ENCODE results near the gene CLINT1.
A peak's percentile ranks its signal among the peaks of the same experiment; 100 is the strongest.
"Not testable (repeated sequence)": the region's sequence is repeated elsewhere in the genome, so short reads cannot be mapped to it uniquely, and the experiment has no call there.

CLINT1 gene

DNA sequence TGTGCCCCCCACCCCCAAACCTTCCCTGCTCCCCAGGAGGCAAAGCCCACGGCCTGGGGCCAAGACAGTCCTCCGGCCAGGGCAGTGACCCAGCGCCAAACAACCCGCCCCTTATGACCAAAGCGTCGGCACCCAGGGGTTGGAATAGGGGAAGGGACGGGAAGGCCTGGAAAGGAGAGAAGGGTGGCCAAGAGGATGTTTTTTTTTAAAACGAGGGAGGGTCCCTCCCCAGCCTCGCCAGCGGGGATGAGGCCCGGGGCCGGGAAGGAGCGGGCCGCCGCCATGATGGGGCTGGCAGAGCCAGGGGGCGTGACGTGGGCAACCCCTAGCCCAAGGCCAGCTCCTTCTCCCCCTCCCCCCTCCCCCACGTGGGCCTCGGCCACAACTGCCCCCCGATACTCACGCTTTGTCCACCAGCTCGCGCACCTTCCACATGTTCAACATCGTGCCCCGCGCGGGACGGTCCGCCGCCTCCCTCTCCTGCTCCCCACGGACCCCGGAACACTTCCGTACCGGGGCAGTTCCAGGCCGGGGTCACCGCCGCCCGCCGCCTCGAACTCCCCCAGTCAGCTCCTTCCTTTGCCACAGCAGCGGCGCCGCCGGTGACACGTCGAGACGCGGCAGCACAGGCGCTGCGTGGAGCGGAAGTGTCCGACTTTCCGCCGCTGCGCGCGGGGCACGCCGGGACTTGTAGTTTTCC lies at the start of gene CLINT1:
TSS of gene CLINT1 (minus strand) at position 619 of the 700 bp plus-strand sequence. CDS start at position 444, 175 bp downstream.
- peak; percentile 43 for DNase-seq

DNA sequence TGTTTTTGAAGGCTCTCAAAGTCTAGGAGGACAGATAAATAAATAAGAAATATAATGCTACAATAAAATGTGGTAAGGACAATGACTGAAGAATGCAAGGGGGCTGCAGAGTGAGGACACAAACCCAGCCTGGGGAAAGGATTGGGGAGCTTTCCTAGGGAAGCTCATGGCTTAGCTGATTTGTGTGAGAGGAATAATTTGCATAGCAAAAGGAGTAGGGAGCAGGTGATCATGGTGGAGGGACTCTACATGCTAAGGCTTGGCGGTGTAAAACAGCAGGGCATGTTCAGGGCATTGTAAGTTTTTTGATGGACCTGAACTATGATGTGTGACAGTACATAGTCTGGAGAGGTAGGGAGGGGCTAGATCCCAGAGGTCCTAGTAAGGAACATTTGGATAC lies 49.5 kb upstream of the CLINT1 start:
- DNase-seq: no peak

DNA sequence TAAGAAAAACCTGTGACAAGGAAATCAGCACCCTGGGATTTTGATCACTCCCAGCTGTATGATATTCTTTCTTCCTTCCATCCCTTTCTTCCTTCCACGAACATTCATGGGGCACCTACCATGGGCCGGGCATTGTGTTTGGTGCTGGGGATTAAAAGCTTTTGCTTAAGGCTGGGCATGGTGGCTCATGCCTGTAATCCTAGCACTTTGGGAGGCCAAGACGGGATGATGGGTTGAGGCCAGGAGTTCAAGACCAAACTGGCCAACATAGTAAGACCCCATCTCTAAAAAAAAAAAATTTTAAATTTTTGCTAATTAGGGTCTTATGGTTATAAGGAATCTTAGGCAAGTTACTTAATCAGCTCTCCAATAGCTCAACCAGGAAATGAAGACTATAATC lies 48.5 kb upstream of the CLINT1 start:
- no peak for DNase-seq

DNA sequence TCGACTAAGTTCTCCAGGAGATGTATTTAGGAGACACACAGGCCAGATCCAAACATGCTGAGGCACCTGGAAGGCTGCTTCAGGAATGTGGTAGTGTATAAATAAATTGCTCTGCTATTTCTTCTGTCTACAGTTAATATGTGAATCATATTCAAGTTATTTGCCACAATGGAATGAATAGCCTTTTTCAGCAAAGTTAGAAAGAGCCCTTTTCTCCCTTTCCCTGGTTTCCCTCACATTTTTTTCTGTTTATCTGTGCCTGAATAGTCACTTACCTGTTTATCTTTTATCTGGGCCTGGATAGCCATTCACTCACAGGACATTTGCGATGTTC lies 44.1 kb upstream of the CLINT1 start:
- DNase-seq: no peak

DNA sequence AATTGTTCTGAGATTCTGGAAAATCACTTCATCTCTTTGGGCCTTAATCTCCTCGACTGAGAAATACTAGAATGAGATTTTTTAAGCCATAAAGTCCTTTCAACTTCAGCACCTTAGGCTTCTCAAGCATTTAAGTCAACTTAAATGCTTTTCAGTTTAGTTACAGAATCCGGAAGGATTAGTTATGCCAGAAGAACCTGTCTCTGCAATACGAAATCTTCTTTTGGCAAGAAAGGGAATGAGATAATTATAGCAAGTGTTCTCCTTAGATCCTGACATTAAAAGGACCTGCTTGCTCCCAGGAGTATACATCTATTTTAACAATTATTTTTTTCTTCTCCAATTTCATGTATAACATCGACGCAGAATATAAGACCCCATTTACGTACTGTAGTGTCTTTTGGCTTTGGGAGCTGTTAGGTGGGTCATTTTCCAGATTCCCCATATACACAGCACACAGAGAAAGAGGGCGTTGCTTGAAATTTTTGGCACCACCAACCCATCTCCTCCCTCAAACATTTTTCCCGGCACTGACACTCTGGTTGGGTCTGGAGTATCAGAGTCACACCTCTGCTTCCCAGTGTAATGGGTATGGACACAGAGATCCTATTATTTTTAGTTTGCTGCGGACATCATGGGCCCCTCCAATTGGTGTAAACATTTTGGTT lies 43.6 kb upstream of the CLINT1 start:
- no peak for DNase-seq

DNA sequence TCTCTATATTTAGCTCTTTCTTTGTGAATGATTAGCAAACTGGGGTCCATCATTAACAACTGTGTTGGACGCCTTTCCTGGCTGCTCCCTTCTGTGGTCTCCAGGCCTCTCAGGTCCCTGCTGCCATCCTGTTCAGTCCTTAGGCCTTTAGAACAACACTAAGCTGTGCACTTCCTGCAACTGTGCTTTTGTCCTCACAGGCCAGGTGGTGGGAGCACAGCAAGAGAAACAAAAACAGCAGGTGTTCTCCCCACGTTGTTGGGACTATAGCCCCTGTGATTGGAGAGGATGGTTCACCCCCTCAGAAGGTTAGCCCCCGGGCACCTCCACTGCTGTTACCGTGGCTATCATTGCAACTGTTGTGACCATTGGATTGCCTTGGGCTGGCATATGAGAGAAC lies 41.7 kb upstream of the CLINT1 start:
- no peak for DNase-seq

DNA sequence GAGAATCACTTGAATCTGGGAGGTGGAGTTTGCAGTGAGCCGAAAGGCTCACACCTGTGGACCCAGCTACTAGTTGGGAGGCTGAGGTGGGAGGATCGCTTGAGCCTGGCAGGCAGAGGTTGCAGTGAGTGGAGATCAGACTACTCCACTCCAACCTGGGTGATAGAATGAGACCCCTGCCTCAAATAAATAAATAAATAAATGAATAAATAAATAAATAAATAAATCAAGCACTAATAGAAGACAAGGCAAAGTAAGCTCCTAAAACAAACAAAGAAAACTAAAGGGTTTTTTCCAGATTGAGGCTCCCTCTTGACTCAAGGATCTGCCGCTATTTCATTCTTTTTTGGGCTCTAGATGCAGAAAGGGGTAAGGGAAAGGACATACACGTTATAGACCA lies 34.7 kb upstream of the CLINT1 start:
- DNase-seq: no peak

DNA sequence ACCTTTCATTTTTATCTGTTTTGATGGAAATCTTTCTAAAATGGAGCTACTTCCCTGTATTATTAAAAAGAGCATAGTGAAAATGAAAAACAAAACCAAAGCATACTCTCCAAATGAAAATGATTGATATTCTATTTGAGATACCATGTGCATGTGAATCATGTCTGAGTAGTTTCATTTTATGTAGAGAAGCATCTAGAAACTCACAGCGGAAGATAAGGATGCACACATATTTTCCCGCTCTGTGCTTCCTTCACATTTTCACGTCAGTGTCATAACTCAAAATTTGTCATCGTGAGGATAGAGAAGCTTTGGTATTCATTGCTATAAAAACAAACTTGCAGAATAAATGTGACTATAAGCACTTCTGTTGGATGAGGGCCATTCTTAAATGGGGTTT lies 34.0 kb upstream of the CLINT1 start:
- no peak for DNase-seq

DNA sequence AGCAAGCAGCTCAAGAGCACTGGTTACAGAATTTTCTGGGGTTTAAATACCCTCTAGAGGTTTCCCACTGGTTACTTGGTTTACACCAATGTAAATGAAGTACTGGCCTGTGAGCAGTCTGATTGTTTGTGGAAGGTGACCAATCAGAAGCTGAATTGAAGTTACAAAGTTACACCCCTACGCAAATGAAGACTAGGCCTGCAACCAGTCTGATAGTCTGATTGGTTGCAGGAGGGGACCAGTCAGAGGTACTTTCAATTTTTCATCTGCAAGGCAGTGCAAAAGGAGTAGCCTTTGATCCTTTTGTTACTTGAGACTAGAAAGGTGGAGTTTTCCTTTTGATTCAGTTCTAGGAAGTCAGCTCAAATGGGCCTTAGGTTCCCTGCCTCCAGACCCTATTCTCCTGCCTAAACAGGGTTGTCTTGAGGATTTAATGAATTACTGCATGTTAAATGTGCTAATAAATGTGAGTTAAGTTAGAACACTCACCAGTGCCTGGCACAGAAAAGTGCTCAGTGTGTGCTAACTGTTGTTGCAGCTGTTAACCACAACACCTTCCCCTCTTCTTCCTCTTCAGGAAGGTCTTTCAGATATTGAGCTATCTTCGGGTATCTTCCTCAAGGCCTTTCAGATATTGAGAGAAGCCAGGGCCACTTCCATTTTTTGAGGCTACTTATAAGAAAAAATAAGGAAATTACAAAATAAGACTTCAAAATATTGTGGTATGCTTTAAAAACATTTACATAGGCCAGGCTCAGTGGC lies 32.1 kb upstream of the CLINT1 start:
- DNase-seq: no peak

DNA sequence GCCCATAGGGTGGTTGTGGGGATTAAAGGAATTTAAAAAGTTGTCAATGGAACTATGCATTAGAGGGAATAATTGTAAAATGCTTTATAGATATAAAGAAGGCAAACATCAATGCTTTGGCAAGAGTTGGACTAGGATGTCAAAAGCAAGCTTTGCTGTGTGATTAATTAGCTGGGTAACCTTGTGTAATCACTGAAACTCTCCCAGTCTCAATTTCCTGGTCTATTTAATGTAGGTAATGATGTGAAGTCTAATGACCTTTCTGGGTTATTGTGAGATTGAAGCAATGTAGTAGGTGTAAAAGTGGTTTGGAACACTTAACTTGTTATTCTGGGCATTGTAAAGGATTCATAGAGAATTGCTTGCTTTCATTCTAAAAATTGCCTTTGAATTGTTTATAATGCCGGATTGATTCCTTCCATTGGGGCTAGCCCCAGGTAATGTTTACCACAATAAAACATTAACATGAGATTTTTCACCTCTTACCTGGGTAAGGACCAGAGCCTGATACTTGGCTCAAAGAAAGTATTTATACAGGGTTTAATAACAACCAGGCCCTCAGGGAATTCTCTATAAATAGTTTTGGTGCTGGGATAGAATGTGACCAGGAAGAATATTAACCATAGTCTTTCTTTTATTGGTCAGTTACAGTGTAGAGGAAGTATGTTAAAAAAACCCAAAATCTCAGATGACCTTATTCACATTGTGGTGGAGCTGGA lies 30.0 kb upstream of the CLINT1 start:
- no peak for DNase-seq

DNA sequence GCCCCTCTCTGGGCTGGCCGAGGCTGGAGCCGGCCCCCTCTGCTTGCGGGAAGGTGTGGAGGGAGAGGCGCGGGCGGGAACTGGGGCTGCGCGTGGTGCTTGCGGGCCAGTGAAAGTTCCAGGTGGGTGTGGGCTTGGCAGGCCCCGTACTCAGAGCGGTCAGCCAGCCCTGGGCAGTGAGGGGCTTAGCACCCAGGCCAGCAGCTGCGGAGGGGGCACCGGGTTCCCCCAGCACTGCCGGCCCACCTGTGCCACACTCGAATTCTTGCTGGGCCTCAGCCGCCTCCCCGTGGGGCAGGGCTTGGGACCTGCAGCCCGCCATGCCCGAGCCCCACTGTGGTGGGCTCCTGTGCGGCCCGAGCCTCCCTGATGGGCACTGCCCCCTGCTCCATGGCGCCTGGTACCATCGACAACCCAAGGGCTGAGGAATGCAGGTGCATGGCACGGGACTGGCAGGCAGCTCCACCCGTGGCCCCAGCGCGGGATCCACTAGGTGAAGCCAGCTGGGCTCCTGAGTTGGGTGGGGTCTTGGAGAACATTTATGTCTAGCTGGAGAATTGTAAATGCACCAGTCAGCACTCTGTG lies 27.9 kb upstream of the CLINT1 start:
- no peak for DNase-seq

DNA sequence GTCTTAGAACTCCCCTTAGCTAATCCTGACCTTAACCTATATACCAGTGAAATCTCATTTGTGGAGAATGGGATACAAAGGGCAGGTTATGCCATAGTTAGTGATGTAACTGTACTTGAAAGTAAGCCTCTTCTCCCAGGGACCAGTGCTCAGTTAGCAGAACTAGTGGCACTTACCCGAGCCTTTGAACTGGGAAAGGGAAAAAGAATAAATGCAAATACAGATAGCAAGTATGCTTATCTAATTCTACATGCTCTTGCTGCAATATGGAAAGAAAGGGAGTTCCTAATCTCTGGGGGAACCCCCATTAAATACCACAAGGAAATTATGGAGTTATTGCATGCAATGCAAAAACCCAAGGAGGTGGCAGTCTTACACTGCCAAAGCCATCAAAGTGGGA lies 26.1 kb upstream of the CLINT1 start:
- not testable (repeated sequence) for DNase-seq

DNA sequence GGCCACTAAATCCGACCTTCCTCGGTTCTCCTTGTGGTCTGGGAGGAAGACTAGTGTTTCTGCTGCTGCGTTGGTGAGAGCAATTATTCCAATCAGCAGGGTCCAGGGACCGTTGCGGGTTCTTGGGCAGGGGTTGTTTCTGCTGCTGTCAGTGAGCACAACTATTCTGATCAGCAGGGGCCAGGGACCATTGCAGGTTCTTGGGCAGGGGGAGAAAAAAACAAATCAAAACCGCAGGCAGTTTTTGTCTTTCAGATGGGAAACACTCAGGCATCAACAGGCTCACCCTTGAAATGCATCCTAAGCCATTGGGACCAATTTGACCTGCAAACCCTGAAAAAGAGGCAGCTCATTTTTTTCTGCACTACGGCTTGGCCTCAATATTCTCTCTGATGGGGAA lies 22.6 kb upstream of the CLINT1 start:
- DNase-seq: not testable (repeated sequence)

DNA sequence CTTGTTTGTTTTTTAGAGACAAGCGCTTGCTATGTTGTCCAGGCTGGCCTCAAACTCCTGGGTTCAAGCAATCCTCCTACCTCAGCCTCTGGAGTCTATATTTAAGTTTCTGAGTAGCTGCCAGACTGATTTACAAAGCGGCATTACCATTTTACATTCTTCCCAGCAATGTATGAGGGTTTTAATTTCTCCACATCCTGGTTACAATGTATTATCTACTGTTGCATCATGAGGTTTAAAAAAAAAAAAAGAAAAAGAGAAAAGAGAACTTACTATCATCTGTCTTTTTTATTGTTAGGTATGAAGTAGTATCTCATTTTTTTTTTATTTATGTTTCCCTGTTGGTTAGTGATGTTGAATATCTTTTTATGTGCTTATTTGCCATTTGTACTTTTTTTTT lies 18.9 kb upstream of the CLINT1 start:
- DNase-seq: no peak

DNA sequence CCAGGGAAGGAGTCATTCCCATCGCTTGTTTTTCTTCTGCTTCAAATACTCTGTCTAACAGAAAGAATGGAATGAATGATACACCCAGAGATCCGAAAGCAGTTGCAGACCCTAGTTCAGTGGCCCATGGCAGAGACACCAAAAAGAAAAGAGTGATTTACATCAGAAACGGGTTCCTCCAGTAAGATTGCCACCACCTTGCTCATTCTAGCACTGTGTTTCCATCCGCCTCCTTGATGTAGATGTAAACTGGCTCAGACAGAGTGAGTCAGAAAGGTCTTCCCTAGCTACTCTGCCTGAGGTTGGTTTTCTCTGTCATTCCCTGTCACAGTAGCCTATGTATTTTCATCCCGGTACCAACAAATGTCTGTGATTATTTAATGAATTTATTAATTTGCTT lies 15.9 kb upstream of the CLINT1 start:
- no peak for DNase-seq

DNA sequence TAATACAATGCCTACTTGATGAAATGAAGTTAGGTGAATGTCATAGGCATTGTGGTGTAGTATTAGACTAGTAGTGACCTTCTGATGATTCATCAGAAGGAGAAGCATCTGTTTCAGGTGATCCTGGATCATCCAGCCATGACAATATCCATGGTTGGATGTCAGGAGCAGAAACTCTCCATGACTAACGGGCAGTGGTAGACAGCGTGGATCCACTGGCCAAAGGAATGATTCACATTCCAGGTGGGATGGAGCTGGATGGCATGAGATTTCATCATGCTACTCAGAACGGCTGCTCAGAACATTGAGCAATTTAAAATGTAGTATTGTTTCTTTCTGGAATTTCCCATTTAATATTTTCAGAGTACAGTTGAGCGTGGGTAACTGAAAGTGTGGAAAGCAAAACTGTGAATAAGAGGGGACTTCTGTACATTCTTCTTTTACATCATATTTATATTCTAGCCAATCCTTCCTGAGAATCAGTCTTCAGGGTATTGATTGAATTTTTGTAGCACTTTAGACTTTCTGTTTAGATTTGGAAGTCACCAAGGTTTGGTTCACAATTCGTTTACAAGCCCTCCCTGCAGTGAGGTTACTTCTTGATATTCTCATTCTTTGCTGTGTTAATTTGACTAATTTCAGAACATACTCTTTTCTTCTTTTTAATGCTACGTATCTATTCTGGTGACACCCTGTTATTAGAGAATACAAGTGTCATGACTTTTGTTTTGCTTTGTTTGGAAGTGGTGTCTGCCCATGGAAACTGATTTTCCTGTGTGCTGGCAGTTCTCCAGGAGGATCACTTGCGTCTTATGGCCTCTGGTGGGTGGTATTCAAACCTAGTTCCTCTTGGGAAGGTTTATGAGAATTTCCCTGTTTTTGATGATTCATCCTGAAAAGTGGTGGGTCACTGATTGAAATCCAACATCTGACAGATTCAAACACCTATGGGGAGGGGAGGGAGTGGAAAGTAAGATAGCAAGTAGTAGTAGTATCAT lies 12.2 kb upstream of the CLINT1 start:
- DNase-seq: no peak

DNA sequence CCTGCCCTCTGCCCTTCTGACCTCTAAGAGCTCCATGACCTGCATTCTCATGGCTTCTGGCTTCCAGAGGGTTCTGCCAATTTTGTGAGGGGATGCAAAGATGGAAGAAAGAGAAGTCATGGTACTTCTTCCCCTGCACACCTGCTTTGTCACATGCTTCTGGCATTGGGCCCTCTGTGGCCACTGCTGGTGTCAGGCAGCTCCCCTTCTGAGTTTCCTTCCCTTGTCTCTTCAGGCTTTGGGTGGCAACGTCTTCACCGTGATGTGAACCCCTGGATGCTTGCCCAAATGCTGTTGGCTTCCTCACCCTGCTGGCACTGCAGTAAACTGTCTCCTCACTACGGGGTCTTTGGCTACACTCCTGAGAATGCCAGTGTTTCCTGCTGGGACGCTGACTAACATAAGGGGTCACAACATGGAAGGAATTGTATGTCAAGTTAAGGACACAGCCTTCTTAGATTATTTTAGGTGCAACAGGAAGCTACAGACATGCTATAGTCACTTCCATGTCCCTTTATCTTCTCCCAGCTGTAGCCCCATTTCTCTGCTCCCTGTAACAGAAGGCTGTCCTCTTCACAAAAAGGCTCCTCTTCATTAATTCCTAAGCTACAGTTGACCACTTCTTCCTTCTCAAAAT lies 8.9 kb upstream of the CLINT1 start:
- DNase-seq: no peak

DNA sequence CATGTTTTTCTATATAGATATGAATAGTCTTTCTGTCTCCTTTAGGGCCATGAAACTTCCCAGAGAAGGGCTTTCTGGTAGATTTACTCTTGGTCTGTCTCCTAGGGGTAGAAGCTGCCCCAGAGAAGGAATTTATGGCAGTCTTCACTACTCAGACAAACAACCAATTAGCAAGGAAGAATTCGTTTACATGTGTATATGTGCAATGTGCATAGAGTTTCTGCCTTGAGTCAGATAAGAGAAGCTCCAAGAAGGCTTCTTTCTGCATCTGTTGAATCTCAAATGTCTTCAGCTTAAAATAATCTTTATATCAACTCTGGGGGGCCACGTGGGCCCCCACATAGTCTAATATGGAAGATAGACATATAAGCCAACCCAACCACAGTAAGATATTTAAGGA lies 7.6 kb upstream of the CLINT1 start:
- DNase-seq: no peak

DNA sequence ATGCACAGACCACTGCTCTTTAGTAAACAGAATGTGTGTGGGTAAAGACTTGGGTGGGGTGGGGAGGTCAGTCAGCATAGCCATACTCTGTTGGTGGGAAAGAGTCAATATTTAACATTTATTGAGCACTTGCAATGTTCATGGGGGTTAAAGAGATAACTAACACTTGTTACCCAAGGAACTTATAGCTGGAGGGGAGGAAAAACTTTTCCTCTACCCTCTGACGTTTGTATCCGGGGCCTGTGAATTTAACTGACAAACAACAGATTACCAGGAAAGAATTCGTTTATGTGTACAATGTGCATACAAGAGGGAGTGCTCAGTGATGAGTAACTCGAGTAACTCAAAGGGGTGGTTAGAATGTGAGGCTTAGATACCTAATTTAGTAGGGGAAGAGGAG lies 6.8 kb upstream of the CLINT1 start:
- DNase-seq: no peak

DNA sequence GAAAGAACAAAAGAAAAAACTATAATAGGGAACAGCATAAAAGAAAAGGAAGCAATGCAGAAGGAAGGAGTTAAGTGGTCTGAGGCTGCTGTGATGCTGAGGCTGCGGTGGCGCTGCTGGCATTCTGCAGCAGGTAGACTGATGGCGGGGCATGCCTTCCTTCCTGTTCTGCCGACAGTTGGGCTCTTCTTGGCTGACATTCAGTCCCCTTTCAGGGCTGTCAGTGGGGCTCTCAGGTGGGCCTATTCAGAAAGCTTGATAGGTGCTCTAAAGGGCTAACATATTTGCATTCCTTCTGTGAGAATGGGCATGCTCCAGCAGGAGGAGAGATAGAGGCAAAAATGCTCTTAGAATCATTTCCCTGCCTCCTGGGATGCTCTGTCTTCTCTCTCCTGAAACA lies 5.1 kb upstream of the CLINT1 start:
- no peak for DNase-seq

DNA sequence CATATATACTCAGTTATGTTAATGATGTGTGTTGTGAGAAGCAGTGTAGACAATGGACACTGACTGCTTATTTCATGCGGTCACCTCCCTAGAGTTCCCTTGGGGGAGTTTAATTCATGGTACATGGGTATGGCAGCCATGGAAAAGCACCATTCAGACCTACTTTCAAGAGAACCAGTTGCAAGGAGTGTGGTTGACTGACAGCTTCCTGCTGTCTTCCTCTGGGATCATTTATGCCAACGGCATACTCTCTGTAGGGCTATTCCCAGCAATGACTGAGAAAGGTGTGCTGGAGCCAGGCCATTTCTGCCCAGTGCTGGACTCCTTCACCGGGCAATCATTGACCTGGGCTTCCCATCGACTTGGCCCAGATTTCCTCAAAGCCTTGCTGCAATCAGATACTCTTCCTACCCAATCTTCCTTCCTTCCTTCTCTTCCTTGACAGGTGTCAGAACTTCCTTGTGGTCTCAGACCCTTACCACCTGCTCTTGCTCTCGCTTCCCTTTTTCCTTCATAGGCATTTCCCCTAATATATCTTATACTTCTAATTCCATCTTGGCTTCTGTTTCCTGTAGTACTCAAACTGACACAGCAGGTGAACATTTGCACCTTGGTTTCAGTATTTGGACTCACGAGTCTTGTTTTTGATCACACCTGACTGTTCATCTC lies 3.4 kb upstream of the CLINT1 start:
- DNase-seq: no peak
